Breast epithelium (tissue), 4 donors: ENCODE measurements around the gene FYN. TPM values are rescaled to one million over a fixed set of nuclear protein-coding genes. Genes with fewer than 3 reads are reported as not detected.

Experiments
- DNase-seq, 2 donors: peaks; one replicate each; pipeline ENCODE4 v3.0.0-alpha.2; 2019; ENCODE audit warnings: low spot score in 2 of 2
- H3K27ac ChIP-seq, 2 donors: fragments of 200-600 bp; sonication (generic) in 1 of 2; one replicate each; pipeline ENCODE4 v1.5.1; 2016 to 2019; ENCODE audit warnings: mild to moderate bottlenecking in 1 of 2
- H3K27me3 ChIP-seq, 2 donors: fragments of 200-600 bp; sonication (generic) in 1 of 2; one replicate each; pipeline versions ENCODE4 v1.5.1 to v1.6.0; 2017 to 2019; ENCODE audit warnings: control low read depth in 1 of 2, mild to moderate bottlenecking in 1 of 2
- H3K36me3 ChIP-seq: fragments of 200-600 bp; one replicate; pipeline ENCODE4 v1.5.1; 2019
- H3K4me1 ChIP-seq, 2 donors: fragments of 200-600 bp; sonication (generic); one replicate each; pipeline ENCODE4 v1.5.1; 2016 to 2019; ENCODE audit warnings: control low read depth in 1 of 2
- H3K4me3 ChIP-seq, 3 donors: fragments of 200-600 bp; sonication (generic); 1 replicate in 2 of 3; 2 replicates in 1 of 3; pipeline ENCODE4 v1.5.1; 2016 to 2019; ENCODE audit warnings: mild to moderate bottlenecking in 3 of 3, moderate library complexity in 2 of 3
- H3K9me3 ChIP-seq, 2 donors: fragments of 200-600 bp; sonication (generic) in 1 of 2; one replicate each; pipeline ENCODE4 v1.5.1; 2016 to 2019; ENCODE audit warnings: control low read depth in 1 of 2
- POLR2A ChIP-seq: fragments of 450-650 bp; IDR thresholded peaks from one replicate; pipeline ENCODE4 v1.6.1; 2016; ENCODE audit warnings: antibody characterized with exemption, mild to moderate bottlenecking, moderate library complexity
- POLR2AphosphoS5 ChIP-seq, 3 donors: sonication (generic); formaldehyde crosslinking; IDR thresholded peaks; one replicate each; pipeline ENCODE4 v1.6.1; 2017; ENCODE audit warnings: antibody characterized with exemption in 3 of 3
- intact Hi-C: fragments of 100-400 bp; cut with DNase I; formaldehyde crosslinking; loops from one replicate; pipeline ENCODE4 v1.15.1; 2023; ENCODE audit warnings: low total_unique reads
- total RNA-seq, 3 donors: library from RNA; depleted of rRNA; stranded (reverse); fragments of >200 nt; gene quantifications; one replicate each; pipeline ENCODE4 v1.1.0, GENCODE V29; 2016
- TF ChIP-seq, protein P1 (sequence below), 3 donors: fragments of 450-650 bp; IDR thresholded peaks; one replicate each; pipeline ENCODE4 v1.5.1; 2016 to 2017; ENCODE audit warnings: antibody characterized with exemption in 3 of 3, mild to moderate bottlenecking in 3 of 3, moderate library complexity in 3 of 3

Gene FYN
- total RNA-seq, 3 donors from 2014 or later, result 44.8 to 209 (median 111) TPM

DNA sequence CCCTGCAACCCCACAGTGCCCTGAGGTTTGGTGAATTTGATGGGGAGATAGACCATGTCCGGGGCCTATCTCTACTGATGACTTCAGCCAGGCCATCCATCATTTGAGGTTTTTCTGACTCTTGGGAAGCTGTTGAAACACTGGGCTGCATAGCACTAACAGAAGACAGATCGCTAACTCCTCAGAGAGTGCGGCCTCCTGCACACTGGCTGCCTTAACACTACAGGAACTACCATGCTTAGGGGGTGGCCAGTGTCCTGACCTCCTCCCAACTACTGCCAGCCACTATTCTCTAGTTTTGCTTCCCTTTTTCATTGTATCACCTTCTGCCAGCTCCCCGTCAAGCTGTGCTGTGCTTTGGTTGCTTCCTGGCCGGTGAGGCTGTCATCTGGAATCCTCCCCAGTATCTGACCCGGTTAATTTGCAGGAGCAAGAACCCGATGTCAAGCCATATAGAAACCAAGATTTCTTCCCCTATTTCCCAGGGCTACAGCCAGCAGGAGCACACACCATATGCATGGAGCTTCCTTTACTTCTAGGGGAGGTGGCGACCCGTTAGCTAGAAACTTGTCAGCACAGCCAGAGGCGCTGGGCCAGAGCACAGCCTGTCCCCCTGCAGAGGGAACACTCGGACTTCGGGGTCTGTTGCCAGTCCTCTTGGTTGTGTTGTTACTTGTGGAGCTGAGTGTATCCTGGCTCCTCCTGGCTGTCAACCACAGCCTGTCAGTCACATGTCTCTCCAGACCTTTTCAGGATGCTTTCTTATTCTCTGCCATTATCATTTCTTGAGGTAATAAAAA is 210.3 kb downstream of the FYN start:
- Histone ChIP-seq H3K36me3 (no peaks in the 10 kb centered on the region), H3K27me3 (no peaks in the 10 kb centered on the region), H3K4me1 (peaks cover 0 to 5% of the 10 kb centered on the region in 2 donors), H3K27ac (peak overlapping the region in 1 of 2 donors; percentile 89), H3K4me3 (peak overlapping the region in 1 of 3 donors; percentile 8), H3K9me3 (no peaks in the 10 kb centered on the region)
- intact Hi-C loops, result no loop called here
- TF ChIP-seq POLR2AphosphoS5 (IDR thresholded peaks at IDR 0.05) (no peak), POLR2A (no peak)
- TF ChIP-seq, protein P1, sequence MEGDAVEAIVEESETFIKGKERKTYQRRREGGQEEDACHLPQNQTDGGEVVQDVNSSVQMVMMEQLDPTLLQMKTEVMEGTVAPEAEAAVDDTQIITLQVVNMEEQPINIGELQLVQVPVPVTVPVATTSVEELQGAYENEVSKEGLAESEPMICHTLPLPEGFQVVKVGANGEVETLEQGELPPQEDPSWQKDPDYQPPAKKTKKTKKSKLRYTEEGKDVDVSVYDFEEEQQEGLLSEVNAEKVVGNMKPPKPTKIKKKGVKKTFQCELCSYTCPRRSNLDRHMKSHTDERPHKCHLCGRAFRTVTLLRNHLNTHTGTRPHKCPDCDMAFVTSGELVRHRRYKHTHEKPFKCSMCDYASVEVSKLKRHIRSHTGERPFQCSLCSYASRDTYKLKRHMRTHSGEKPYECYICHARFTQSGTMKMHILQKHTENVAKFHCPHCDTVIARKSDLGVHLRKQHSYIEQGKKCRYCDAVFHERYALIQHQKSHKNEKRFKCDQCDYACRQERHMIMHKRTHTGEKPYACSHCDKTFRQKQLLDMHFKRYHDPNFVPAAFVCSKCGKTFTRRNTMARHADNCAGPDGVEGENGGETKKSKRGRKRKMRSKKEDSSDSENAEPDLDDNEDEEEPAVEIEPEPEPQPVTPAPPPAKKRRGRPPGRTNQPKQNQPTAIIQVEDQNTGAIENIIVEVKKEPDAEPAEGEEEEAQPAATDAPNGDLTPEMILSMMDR (IDR thresholded peaks at IDR 0.05), result no peak
- DNase-seq, result no peak

DNA sequence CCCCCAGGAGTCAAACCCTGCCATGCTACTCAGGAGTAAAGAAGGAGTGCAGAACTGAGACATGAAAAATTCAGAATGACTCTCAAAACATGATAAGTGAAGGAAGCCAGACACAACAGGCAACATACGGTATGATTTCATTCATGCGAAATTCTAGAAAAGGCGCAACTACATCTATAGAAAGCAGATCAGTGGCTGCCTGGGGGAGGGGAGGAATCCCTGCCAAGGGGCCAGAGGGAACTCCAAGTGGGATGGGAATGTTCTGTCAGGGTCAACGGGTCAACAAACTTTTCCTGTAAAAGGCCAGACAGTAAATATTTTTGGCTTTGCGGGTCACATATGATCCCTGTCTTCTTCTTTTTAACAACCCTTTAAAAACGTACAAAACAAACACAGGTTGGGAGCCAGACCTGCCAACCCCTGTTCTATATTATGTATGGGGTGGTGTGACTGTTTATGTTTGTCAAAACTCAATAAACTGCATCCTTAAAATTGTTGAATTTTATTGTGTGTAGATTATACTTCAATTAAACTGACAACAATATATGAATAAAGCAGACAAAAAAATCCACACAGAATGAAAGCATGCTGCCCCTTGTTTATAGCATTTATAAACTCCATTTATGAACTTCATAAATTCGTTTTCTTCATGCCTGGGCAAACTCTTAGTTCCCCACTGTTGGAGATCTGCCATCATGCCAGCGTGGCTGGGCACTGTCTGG is 211.0 kb downstream of the FYN start:
- H3K27ac ChIP-seq, result peak overlapping the region in 1 of 2 donors; percentile 89
- H3K36me3 ChIP-seq, result no peaks in the 10 kb centered on the region
- no peaks in the 10 kb centered on the region for H3K27me3 ChIP-seq
- H3K4me3 ChIP-seq, result no peak overlapping the region
- no peak for TF ChIP-seq POLR2A
- intact Hi-C loops, result no loop called here
- DNase-seq, result no peak
- peaks cover 0 to 5% of the 10 kb centered on the region in 2 donors for H3K4me1 ChIP-seq
- no peaks in the 10 kb centered on the region for H3K9me3 ChIP-seq

DNA sequence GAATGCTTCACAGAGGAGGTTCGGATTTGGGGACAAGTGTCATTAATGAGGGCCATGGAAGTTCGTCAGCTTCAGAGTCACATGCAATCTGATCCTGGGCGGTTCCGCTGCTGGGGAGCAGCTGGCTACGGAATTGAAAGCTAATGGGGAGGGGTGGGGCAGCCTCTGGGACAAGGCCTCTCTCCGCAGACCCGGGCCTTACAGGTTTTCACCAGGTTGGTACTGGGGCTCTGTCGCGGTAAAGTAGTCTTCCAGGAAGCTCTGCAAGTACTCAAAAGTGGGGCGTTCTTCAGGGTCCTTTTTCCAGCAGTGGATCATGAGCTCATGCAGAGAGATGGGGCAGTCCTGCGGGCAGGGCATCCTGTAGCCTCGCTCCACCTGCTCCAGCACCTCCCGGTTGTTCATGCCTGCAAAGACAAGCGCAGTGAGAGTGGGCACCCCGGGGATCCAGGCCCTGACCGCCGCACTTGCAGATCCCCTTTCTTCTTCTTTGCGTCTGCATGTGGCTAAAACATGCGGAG is 211.7 kb downstream of the FYN start:
- TF ChIP-seq POLR2A (no peak), POLR2AphosphoS5 (IDR thresholded peaks at IDR 0.05) (no peak)
- TF ChIP-seq, protein P1 (IDR thresholded peaks at IDR 0.05), result no peak
- Histone ChIP-seq H3K4me1 (peaks cover 0 to 5% of the 10 kb centered on the region in 2 donors), H3K4me3 (no peak overlapping the region), H3K36me3 (no peaks in the 10 kb centered on the region), H3K27ac (peak overlapping the region in 1 of 2 donors; percentile 89), H3K9me3 (no peaks in the 10 kb centered on the region), H3K27me3 (no peaks in the 10 kb centered on the region)
- DNase-seq, result no peak
- intact Hi-C loops, result no loop called here

DNA sequence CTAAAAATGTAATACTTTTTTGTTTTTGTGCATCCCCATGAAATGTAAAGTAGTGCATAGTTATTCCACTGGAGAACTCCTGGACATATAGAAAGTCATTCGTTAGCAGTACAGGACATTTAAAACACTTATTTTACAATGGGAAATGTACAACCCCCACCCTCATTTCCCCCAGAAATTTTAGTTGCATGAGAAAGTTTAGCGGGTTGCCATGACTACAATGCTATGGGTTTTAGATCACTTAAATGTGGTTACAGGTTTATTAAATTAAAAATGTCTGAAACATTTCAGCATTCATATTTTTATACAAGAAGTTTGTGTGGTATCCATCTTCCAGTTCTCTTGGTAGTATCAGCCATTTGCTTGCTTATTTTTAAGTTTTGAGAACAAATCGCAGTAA is 212.7 kb downstream of the FYN start:
- DNase-seq, result no peak
- Histone ChIP-seq H3K4me1 (peaks cover 0 to 5% of the 10 kb centered on the region in 2 donors), H3K36me3 (no peaks in the 10 kb centered on the region), H3K9me3 (no peaks in the 10 kb centered on the region), H3K4me3 (no peak overlapping the region), H3K27me3 (no peaks in the 10 kb centered on the region), H3K27ac (no peak overlapping the region)
- TF ChIP-seq POLR2A (no peak), POLR2AphosphoS5 (IDR thresholded peaks at IDR 0.05) (no peak)
- TF ChIP-seq, protein P1 (IDR thresholded peaks at IDR 0.05), result no peak
- intact Hi-C loops, result no loop called here

DNA sequence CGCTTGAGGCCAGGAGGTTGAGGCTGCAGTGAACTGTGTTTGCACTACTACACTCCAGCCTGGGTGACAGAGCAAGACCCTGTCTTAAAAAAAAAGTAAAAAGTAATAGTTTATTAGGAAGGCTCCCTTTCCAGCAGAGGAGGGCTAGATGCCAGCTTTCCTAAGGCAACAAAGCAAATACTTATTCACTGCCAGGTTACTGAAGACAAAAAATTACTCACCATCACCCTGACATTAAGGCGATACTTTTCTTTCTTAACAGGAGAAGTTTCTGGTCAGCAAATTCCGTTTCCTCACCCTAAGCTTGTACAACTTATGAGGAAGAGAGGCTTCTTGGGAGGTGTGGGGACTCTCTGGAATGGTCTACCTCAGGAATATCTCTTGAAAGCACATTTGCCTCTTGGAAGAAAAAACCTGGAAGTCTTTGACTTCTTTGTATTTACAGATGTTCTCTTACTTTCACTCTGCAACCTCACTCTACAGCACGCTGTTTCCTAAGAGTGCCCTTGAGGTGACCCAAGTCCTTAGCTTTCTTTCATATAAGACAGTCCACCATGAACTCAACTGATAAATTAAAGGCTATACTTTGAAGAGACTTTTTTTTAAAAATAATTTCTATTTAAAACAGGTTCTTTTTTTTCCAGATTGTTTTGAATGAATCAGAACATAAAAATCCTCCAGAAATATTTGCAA is 214.6 kb downstream of the FYN start:
- H3K4me3 ChIP-seq, result no peak overlapping the region
- H3K27me3 ChIP-seq, result no peaks in the 10 kb centered on the region
- H3K36me3 ChIP-seq, result no peaks in the 10 kb centered on the region
- no peaks in the 10 kb centered on the region for H3K9me3 ChIP-seq
- H3K4me1 ChIP-seq, result no peaks in the 10 kb centered on the region
- DNase-seq, result no peak
- H3K27ac ChIP-seq, result peak overlapping the region; percentile 70 to 74
- TF ChIP-seq POLR2AphosphoS5 (IDR thresholded peaks at IDR 0.05) (no peak), POLR2A (no peak)
- intact Hi-C loops, result no loop called here
